ENCODE measurements around the gene LLGL2. TPM values are rescaled to one million over a fixed set of nuclear protein-coding genes. Genes with fewer than 3 reads are reported as not detected.

LLGL2 gene
- total and polyA plus RNA-seq, 2 donors: 5.3 to 36.6 TPM

GRCh38 chr17:75549246-75550138 is 24.0 kb downstream of the LLGL2 start:
- H3K36me3 ChIP-seq (ENCODE audit: control insufficient read depth in 2 of 2, insufficient read depth in 2 of 2, low read length in 1 of 2): no peaks in the 10 kb centered on the region
- H3K9me3 ChIP-seq (ENCODE audit: control insufficient read depth in 2 of 2, insufficient read depth in 1 of 2, low read length in 1 of 2): no peaks in the 10 kb centered on the region
- no peaks in the 10 kb centered on the region for H3K4me1 ChIP-seq (ENCODE audit: control insufficient read depth in 2 of 2, insufficient read depth in 2 of 2, low read length in 2 of 2)
- no peak overlapping the region for H3K4me3 ChIP-seq (ENCODE audit: low read length in 2 of 2)
- no peaks in the 10 kb centered on the region for H3K27me3 ChIP-seq (ENCODE audit: control insufficient read depth in 2 of 2, insufficient read depth in 1 of 2, low read length in 1 of 2)
- WGBS: 92% methylated on average over 22 of the region's 22 CpGs
- no peak for DNase-seq (ENCODE audit: low read depth in 6 of 9, low spot score in 9 of 9)
- no peak overlapping the region for H3K27ac ChIP-seq (ENCODE audit: low read depth in 1 of 2, low read length in 1 of 2)

- Histone ChIP-seq H3K27me3 (ENCODE audit: control insufficient read depth in 2 of 2, insufficient read depth in 1 of 2, low read length in 1 of 2) (no peaks in the 10 kb centered on the region), H3K4me3 (ENCODE audit: low read length in 2 of 2) (no peak overlapping the region), H3K36me3 (ENCODE audit: control insufficient read depth in 2 of 2, insufficient read depth in 2 of 2, low read length in 1 of 2) (no peaks in the 10 kb centered on the region), H3K9me3 (ENCODE audit: control insufficient read depth in 2 of 2, insufficient read depth in 1 of 2, low read length in 1 of 2) (no peaks in the 10 kb centered on the region), H3K27ac (ENCODE audit: low read depth in 1 of 2, low read length in 1 of 2) (no peak overlapping the region), H3K4me1 (ENCODE audit: control insufficient read depth in 2 of 2, insufficient read depth in 2 of 2, low read length in 2 of 2) (no peaks in the 10 kb centered on the region)
- DNase-seq (ENCODE audit: low read depth in 6 of 9, low spot score in 9 of 9): no peak
- 85% methylated on average over 4 of the region's 4 CpGs for WGBS
Measured at GRCh38 chr17:75550139-75550465, 24.6 kb downstream of the LLGL2 start.

- Histone ChIP-seq H3K36me3 (ENCODE audit: control insufficient read depth in 2 of 2, insufficient read depth in 2 of 2, low read length in 1 of 2) (no peaks in the 10 kb centered on the region), H3K27ac (ENCODE audit: low read depth in 1 of 2, low read length in 1 of 2) (no peak overlapping the region), H3K9me3 (ENCODE audit: control insufficient read depth in 2 of 2, insufficient read depth in 1 of 2, low read length in 1 of 2) (no peaks in the 10 kb centered on the region), H3K4me1 (ENCODE audit: control insufficient read depth in 2 of 2, insufficient read depth in 2 of 2, low read length in 2 of 2) (no peaks in the 10 kb centered on the region), H3K4me3 (ENCODE audit: low read length in 2 of 2) (no peak overlapping the region), H3K27me3 (ENCODE audit: control insufficient read depth in 2 of 2, insufficient read depth in 1 of 2, low read length in 1 of 2) (no peaks in the 10 kb centered on the region)
- 95% methylated on average over 7 of the region's 7 CpGs for WGBS
- DNase-seq (ENCODE audit: low read depth in 6 of 9, low spot score in 9 of 9): no peak
Measured at GRCh38 chr17:75551266-75551665, 25.8 kb downstream of the LLGL2 start.

- no peak for DNase-seq (ENCODE audit: low read depth in 6 of 9, low spot score in 9 of 9)
- no peaks in the 10 kb centered on the region for H3K36me3 ChIP-seq (ENCODE audit: control insufficient read depth in 2 of 2, insufficient read depth in 2 of 2, low read length in 1 of 2)
- 96% methylated on average over 14 of the region's 14 CpGs for WGBS
- no peaks in the 10 kb centered on the region for H3K4me1 ChIP-seq (ENCODE audit: control insufficient read depth in 2 of 2, insufficient read depth in 2 of 2, low read length in 2 of 2)
- no peaks in the 10 kb centered on the region for H3K9me3 ChIP-seq (ENCODE audit: control insufficient read depth in 2 of 2, insufficient read depth in 1 of 2, low read length in 1 of 2)
- no peaks in the 10 kb centered on the region for H3K27me3 ChIP-seq (ENCODE audit: control insufficient read depth in 2 of 2, insufficient read depth in 1 of 2, low read length in 1 of 2)
- no peak overlapping the region for H3K27ac ChIP-seq (ENCODE audit: low read depth in 1 of 2, low read length in 1 of 2)
- no peak overlapping the region for H3K4me3 ChIP-seq (ENCODE audit: low read length in 2 of 2)
Measured at GRCh38 chr17:75552425-75553294, 27.2 kb downstream of the LLGL2 start.

GRCh38 chr17:75553295-75554110 is 28.0 kb downstream of the LLGL2 start:
- 90% methylated on average over 8 of the region's 8 CpGs for WGBS
- no peaks in the 10 kb centered on the region for H3K4me1 ChIP-seq (ENCODE audit: control insufficient read depth in 2 of 2, insufficient read depth in 2 of 2, low read length in 2 of 2)
- DNase-seq (ENCODE audit: low read depth in 6 of 9, low spot score in 9 of 9): no peak

GRCh38 chr17:75555679-75556153 is 30.2 kb downstream of the LLGL2 start:
- Histone ChIP-seq H3K4me1 (ENCODE audit: control insufficient read depth in 2 of 2, insufficient read depth in 2 of 2, low read length in 2 of 2) (no peaks in the 10 kb centered on the region), H3K36me3 (ENCODE audit: control insufficient read depth in 2 of 2, insufficient read depth in 2 of 2, low read length in 1 of 2) (no peaks in the 10 kb centered on the region), H3K4me3 (ENCODE audit: low read length in 2 of 2) (no peak overlapping the region), H3K27ac (ENCODE audit: low read depth in 1 of 2, low read length in 1 of 2) (no peak overlapping the region), H3K9me3 (ENCODE audit: control insufficient read depth in 2 of 2, insufficient read depth in 1 of 2, low read length in 1 of 2) (no peaks in the 10 kb centered on the region), H3K27me3 (ENCODE audit: control insufficient read depth in 2 of 2, insufficient read depth in 1 of 2, low read length in 1 of 2) (no peaks in the 10 kb centered on the region)
- WGBS: 97% methylated on average over 21 of the region's 21 CpGs
- DNase-seq (ENCODE audit: low read depth in 6 of 9, low spot score in 9 of 9): no peak

More at GRCh38 chr17:75553295-75554110, 28.0 kb downstream of the LLGL2 start:
- H3K4me3 ChIP-seq (ENCODE audit: low read length in 2 of 2): no peak overlapping the region
- no peaks in the 10 kb centered on the region for H3K27me3 ChIP-seq (ENCODE audit: control insufficient read depth in 2 of 2, insufficient read depth in 1 of 2, low read length in 1 of 2)
- no peaks in the 10 kb centered on the region for H3K9me3 ChIP-seq (ENCODE audit: control insufficient read depth in 2 of 2, insufficient read depth in 1 of 2, low read length in 1 of 2)
- no peaks in the 10 kb centered on the region for H3K36me3 ChIP-seq (ENCODE audit: control insufficient read depth in 2 of 2, insufficient read depth in 2 of 2, low read length in 1 of 2)
- no peak overlapping the region for H3K27ac ChIP-seq (ENCODE audit: low read depth in 1 of 2, low read length in 1 of 2)

GRCh38 chr17:75557075-75557851 is 31.8 kb downstream of the LLGL2 start:
- Histone ChIP-seq H3K36me3 (ENCODE audit: control insufficient read depth in 2 of 2, insufficient read depth in 2 of 2, low read length in 1 of 2) (no peaks in the 10 kb centered on the region), H3K9me3 (ENCODE audit: control insufficient read depth in 2 of 2, insufficient read depth in 1 of 2, low read length in 1 of 2) (no peaks in the 10 kb centered on the region), H3K4me1 (ENCODE audit: control insufficient read depth in 2 of 2, insufficient read depth in 2 of 2, low read length in 2 of 2) (no peaks in the 10 kb centered on the region), H3K27me3 (ENCODE audit: control insufficient read depth in 2 of 2, insufficient read depth in 1 of 2, low read length in 1 of 2) (no peaks in the 10 kb centered on the region), H3K4me3 (ENCODE audit: low read length in 2 of 2) (no peak overlapping the region), H3K27ac (ENCODE audit: low read depth in 1 of 2, low read length in 1 of 2) (no peak overlapping the region)
- WGBS: 95% methylated on average over 15 of the region's 15 CpGs
- DNase-seq (ENCODE audit: low read depth in 6 of 9, low spot score in 9 of 9): no peak

- 95% methylated on average over 18 of the region's 18 CpGs for WGBS
- Histone ChIP-seq H3K27me3 (ENCODE audit: control insufficient read depth in 2 of 2, insufficient read depth in 1 of 2, low read length in 1 of 2) (no peaks in the 10 kb centered on the region), H3K36me3 (ENCODE audit: control insufficient read depth in 2 of 2, insufficient read depth in 2 of 2, low read length in 1 of 2) (peaks cover 0 to 1% of the 10 kb centered on the region in 2 donors), H3K4me3 (ENCODE audit: low read length in 2 of 2) (no peak overlapping the region), H3K27ac (ENCODE audit: low read depth in 1 of 2, low read length in 1 of 2) (no peak overlapping the region), H3K4me1 (ENCODE audit: control insufficient read depth in 2 of 2, insufficient read depth in 2 of 2, low read length in 2 of 2) (no peaks in the 10 kb centered on the region), H3K9me3 (ENCODE audit: control insufficient read depth in 2 of 2, insufficient read depth in 1 of 2, low read length in 1 of 2) (no peaks in the 10 kb centered on the region)
- DNase-seq (ENCODE audit: low read depth in 6 of 9, low spot score in 9 of 9): no peak
Measured at GRCh38 chr17:75557852-75558665, 32.6 kb downstream of the LLGL2 start.
